ENCODE data around the gene CLCNKB. TPM values are rescaled to one million over a fixed set of nuclear protein-coding genes. Genes with fewer than 3 reads are reported as not detected.

Gene CLCNKB
- total and polyA plus RNA-seq, 2 experiments from 2014 or later = 1.3 to 1.9 TPM

DNA sequence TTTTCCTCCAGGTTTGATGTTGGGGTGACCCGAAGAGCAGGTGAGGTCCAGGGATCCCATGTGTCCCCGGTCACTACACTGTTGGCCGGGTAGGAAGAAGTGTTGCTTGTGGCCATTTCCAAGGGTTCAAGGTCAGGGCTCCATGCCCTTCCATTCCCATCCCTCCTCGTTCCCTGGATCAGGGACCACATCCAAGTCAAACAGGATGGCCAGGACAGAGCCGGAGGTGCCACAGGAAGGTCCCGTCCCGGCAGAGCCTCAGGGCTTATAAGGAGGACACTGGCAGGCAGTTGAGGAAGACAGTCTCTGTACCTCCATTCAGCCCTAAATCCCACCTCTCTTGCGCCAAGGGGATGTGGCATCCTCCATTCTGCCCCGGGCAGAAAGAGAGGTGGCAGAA, 51.9 kb downstream of the CLCNKB start:
- Histone ChIP-seq H3K79me2 (replicated peaks; ENCODE audit: insufficient read depth) (no peaks in the 10 kb centered on the region), H3K9me2 (ENCODE audit: insufficient read depth) (no peaks in the 10 kb centered on the region), H3K27me3 (ENCODE audit: insufficient read depth) (no peaks in the 10 kb centered on the region), H3K4me3 (no peak overlapping the region), H3K27ac (ENCODE audit: low read depth) (no peak overlapping the region), H3K4me1 (ENCODE audit: insufficient read depth) (peaks cover 6% of the 10 kb centered on the region), H4K20me1 (replicated peaks; ENCODE audit: insufficient read depth) (no peaks in the 10 kb centered on the region), H3K4me2 (no peak overlapping the region), H3F3A (replicated peaks; ENCODE audit: low read depth) (no peaks in the 10 kb centered on the region), H3K36me3 (ENCODE audit: insufficient read depth) (no peaks in the 10 kb centered on the region), H2AFZ (no peak overlapping the region)
- H3K36me3 Mint-ChIP-seq (ENCODE audit: low read depth) = no peaks in the 10 kb centered on the region
- DNase-seq (ENCODE audit: low spot score) (no peak), ATAC-seq (no peak)
- no peak overlapping the region for H3K27ac Mint-ChIP-seq
- H3K4me1 Mint-ChIP-seq = peaks cover 11% of the 10 kb centered on the region
- H3K27me3 Mint-ChIP-seq (ENCODE audit: insufficient read depth, low read depth, poor library complexity) = peaks cover 12% of the 10 kb centered on the region
- H3K4me3 Mint-ChIP-seq = no peak overlapping the region
- H3K9me3 Mint-ChIP-seq = no peaks in the 10 kb centered on the region
- no peak for TF ChIP-seq CREB1 (CRISPR knock-in tag; IDR thresholded peaks at IDR 0.05; ENCODE audit: low read depth)

DNA sequence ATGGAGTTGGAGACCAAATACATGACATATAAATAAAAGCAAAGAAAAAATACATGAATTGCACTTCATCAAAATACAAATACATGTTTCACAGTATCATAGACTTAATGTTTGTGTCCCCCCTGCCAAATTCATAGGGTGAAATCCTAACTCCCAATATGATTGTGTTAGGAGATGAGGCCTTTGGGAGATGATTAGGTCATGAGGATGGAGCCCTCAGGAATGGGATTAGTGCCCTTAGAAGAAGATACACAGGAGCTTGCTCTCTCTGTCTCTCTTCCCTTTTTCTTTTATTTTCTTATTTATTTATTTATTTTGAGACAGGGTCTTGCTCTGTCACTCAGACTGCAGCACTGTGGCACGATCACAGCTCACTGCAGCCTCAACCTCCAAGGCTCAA, 55.8 kb downstream of the CLCNKB start:
- Histone ChIP-seq H3F3A (replicated peaks; ENCODE audit: low read depth) (no peaks in the 10 kb centered on the region), H2AFZ (no peak overlapping the region), H3K4me2 (no peak overlapping the region), H3K27ac (ENCODE audit: low read depth) (no peak overlapping the region), H3K36me3 (ENCODE audit: insufficient read depth) (peaks cover 5% of the 10 kb centered on the region; the same call in 1 of the 2 replicates), H3K9me2 (ENCODE audit: insufficient read depth) (no peaks in the 10 kb centered on the region), H3K4me1 (ENCODE audit: insufficient read depth) (peaks cover 6% of the 10 kb centered on the region), H4K20me1 (replicated peaks; ENCODE audit: insufficient read depth) (no peaks in the 10 kb centered on the region), H3K79me2 (replicated peaks; ENCODE audit: insufficient read depth) (no peaks in the 10 kb centered on the region), H3K4me3 (no peak overlapping the region), H3K27me3 (ENCODE audit: insufficient read depth) (no peaks in the 10 kb centered on the region)
- H3K27me3 Mint-ChIP-seq (ENCODE audit: insufficient read depth, low read depth, poor library complexity) = peaks cover 14% of the 10 kb centered on the region
- ATAC-seq = no peak
- TF ChIP-seq, protein P1, sequence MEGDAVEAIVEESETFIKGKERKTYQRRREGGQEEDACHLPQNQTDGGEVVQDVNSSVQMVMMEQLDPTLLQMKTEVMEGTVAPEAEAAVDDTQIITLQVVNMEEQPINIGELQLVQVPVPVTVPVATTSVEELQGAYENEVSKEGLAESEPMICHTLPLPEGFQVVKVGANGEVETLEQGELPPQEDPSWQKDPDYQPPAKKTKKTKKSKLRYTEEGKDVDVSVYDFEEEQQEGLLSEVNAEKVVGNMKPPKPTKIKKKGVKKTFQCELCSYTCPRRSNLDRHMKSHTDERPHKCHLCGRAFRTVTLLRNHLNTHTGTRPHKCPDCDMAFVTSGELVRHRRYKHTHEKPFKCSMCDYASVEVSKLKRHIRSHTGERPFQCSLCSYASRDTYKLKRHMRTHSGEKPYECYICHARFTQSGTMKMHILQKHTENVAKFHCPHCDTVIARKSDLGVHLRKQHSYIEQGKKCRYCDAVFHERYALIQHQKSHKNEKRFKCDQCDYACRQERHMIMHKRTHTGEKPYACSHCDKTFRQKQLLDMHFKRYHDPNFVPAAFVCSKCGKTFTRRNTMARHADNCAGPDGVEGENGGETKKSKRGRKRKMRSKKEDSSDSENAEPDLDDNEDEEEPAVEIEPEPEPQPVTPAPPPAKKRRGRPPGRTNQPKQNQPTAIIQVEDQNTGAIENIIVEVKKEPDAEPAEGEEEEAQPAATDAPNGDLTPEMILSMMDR (conservative IDR thresholded peaks at IDR 0.05; ENCODE audit: low read depth in 2 of 2) = no peak
- TF ChIP-seq ZNF114 (CRISPR knock-in tag; IDR thresholded peaks at IDR 0.05) (no peak), EZH2phosphoT487 (IDR thresholded peaks at IDR 0.05; ENCODE audit: unreplicated experiment) (no peak), ZNF462 (CRISPR knock-in tag; IDR thresholded peaks at IDR 0.05) (no peak), CREB1 (CRISPR knock-in tag; IDR thresholded peaks at IDR 0.05; ENCODE audit: low read depth) (no peak), POLR2AphosphoS5 (IDR thresholded peaks at IDR 0.05; ENCODE audit: low read depth) (no peak), NANOG (IDR thresholded peaks at IDR 0.05; ENCODE audit: borderline replicate concordance) (no peak), EZH2 (IDR thresholded peaks at IDR 0.05; ENCODE audit: low read depth, unreplicated experiment) (no peak)
- no peak for DNase-seq (ENCODE audit: low spot score)
- peaks cover 6% of the 10 kb centered on the region; the same call in 2 of the 3 replicates for H3K4me1 Mint-ChIP-seq
- no peaks in the 10 kb centered on the region; the same call in 1 of the 3 replicates for H3K36me3 Mint-ChIP-seq (ENCODE audit: low read depth)
- H3K4me3 Mint-ChIP-seq = no peak overlapping the region
- peaks cover 24% of the 10 kb centered on the region for H3K9me3 Mint-ChIP-seq
- H3K27ac Mint-ChIP-seq = no peak overlapping the region
